Measurements from ENCODE around the gene EYA2. TPM values are rescaled to one million over a fixed set of nuclear protein-coding genes. Genes with fewer than 3 reads are reported as not detected.

Gene EYA2
- 0.38 TPM in 1 of 2 replicates, not detected in the other for total RNA-seq

GRCh38 chr20:46894579-46894958, at the start of gene EYA2:
Gene EYA2 (plus strand): TSS chr20:46894843. CDS start chr20:46990011, 95,168 bp downstream.

Other genes with a start within 250 kb of the EYA2 start
- 2.4 and 4.1 TPM in 2 replicates for gene SLC13A3, start 243.4 kb upstream of the EYA2 start, total RNA-seq
- 29.0 and 30.4 TPM in 2 replicates for gene TP53RK, start 205.4 kb upstream of the EYA2 start, total RNA-seq
- 11.6 and 18.4 TPM in 2 replicates for gene SLC2A10, start 185.2 kb upstream of the EYA2 start, total RNA-seq